ENCODE measurements around the gene NKG7.

NKG7 gene

DNA sequence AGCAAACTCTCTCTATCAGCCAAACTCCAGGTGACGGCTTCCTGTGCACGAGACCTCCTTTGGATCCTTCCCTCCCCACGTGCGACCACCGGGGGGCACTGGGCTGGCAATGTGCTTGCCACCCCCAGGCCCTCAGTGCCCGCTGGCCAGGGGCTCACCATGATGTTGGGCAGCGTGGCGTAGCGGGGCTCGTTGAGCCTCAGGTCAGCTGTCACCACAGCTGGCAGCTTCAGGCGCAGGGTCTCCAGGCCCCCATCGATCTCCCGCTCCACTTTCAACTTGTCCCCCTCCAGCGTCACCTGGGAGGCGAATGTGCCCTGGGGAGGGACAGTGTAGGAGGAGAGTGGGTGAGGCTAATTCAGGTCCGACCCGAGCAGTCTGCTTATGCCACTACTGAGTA is 25.7 kb downstream of the NKG7 start:
- no peak for DNase-seq (ENCODE audit: low read depth, low spot score)
- Histone ChIP-seq H3K36me3 (ENCODE audit: insufficient read depth, low read length) (peaks cover 4% of the 10 kb centered on the region; the same call in 1 of the 2 replicates), H3K4me3 (no peak overlapping the region), H3K9ac (ENCODE audit: insufficient read length) (no peak overlapping the region), H3K27ac (no peak overlapping the region), H3K9me3 (ENCODE audit: low read depth, low read length) (no peaks in the 10 kb centered on the region)
- TF ChIP-seq FOXP2 (optimal IDR thresholded peaks at IDR 0.05; ENCODE audit: control extremely low read depth, extremely low read length, insufficient read depth): no peak
- TF ChIP-seq POLR2AphosphoS5 (IDR thresholded peaks at IDR 0.05; ENCODE audit: borderline replicate concordance, low read depth, low read length): no peak
- TF ChIP-seq EZH2 (IDR thresholded peaks at IDR 0.05): no peak

DNA sequence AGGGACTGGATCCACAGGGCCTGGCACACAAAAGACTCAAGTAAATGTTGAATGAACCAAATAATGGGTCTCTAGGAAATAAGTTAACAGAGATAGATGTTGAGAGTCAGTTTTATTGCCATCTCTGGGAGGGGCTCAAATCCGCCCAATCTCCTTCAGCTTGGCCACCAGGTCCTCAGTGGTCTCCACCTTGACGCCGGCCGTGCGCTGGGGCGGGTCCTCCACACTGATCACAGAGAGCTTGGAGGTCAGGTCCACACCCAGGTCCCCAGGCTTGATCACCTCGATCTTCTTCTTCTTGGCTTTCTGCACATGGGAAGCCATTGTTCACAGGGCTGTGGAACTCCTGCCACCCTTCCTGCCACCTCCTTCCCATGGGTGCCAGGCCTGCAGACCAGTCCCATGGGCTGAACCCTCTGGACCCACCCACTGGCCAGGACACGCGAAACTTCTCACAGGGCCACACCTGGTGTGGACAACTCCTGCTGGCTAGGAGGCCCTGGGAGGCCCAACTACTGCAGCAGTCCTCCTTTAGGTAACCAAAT is 27.3 kb downstream of the NKG7 start:
- H3K27ac ChIP-seq: no peak overlapping the region
- no peaks in the 10 kb centered on the region for H3K9me3 ChIP-seq (ENCODE audit: low read depth, low read length)
- no peak overlapping the region for H3K4me3 ChIP-seq
- no peak for TF ChIP-seq POLR2AphosphoS5 (IDR thresholded peaks at IDR 0.05; ENCODE audit: borderline replicate concordance, low read depth, low read length)
- no peak for TF ChIP-seq FOXP2 (optimal IDR thresholded peaks at IDR 0.05; ENCODE audit: control extremely low read depth, extremely low read length, insufficient read depth)
- no peak for TF ChIP-seq EZH2 (IDR thresholded peaks at IDR 0.05)
- DNase-seq (ENCODE audit: low read depth, low spot score): no peak
- no peaks in the 10 kb centered on the region; the same call in 1 of the 2 replicates for H3K36me3 ChIP-seq (ENCODE audit: insufficient read depth, low read length)
- no peak overlapping the region for H3K9ac ChIP-seq (ENCODE audit: insufficient read length)

DNA sequence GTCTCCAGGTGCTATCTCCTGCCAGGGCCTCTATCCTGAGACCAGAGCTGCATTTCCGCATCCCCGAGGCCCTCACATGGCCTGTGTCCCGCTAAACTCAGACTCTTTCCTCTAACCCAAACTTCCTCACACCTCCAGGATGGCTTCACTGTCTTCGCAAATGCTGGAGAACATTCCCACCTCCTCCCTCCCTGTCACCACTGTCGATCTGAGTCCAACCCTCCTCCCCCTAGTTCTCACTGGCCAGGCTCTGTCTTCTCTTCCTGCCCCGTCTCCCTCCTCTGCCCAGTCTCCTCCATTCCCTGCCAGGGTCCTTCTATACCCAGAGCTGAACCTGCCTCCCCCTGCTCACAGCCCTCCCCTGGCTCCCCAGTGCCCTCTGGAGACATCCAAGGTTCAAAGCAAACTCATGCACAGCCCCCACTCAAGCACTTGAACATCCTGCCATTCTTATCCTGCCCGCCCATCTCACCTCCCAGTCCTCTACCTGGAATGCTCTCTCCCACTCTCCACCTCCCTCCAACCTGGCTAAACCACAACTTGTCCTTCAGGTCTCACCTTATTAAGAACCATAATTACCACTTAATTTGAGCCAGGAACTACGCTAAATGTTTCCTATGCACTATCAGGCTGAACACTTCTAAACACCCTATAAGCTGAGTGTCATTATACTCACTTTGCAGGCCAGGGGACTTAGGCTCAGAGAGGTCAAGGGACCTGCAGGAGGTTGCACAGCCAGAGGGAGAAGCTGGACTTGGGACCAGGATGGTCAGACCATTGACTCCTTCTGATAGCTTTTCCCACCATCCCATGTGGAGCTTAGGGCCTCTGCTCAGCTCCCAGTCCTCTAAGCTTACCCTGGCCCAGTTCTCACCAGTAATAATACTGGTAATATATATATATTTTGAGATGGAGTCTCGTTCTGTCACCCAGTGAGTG is 29.6 kb downstream of the NKG7 start:
- DNase-seq (ENCODE audit: low read depth, low spot score): no peak
- H3K9ac ChIP-seq (ENCODE audit: insufficient read length): no peak overlapping the region
- H3K27ac ChIP-seq: no peak overlapping the region
- TF ChIP-seq FOXP2 (optimal IDR thresholded peaks at IDR 0.05; ENCODE audit: control extremely low read depth, extremely low read length, insufficient read depth): no peak
- H3K9me3 ChIP-seq (ENCODE audit: low read depth, low read length): no peaks in the 10 kb centered on the region
- no peaks in the 10 kb centered on the region for H3K36me3 ChIP-seq (ENCODE audit: insufficient read depth, low read length)
- no peak overlapping the region for H3K4me3 ChIP-seq

DNA sequence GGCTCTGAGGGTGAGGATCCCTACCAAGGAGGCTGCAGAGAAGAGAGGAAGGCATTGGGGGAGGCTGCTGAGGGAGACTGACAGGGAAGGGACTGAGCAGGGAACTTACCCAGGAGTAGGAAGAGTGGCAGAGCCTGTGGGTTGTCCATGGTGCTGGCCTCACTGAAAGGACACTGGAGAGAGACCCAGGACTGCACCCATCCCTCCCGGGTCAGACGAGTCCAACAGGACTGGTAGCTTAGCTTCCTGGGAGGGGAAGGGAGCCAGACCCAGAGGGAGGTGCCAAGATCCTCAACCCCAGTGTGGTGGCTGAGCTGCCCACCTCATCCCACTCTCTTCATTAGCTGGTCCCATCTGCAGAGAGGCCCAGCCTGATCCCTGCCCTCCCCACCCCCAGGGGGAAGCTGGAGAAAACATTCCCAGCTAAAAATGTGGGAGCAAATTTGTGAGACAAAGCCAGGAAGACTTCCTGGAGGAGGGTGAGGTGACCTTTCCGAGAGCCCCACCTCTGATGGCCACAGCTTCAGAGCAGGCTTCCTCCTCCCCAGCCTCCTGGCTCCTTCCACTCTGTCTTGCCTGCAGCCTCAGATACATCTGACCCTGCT is 30.4 kb downstream of the NKG7 start, which contains the start of gene VSIG10L:
TSS of gene VSIG10L (minus strand) at position 164 of the 605 bp plus-strand sequence. CDS start at position 149, 15 bp downstream.
- no peak for DNase-seq (ENCODE audit: low read depth, low spot score)
- no peak within 1 kb of the TSS for H3K27ac ChIP-seq
- H3K9me3 ChIP-seq (ENCODE audit: low read depth, low read length): no peaks in the 10 kb centered on the region
- H3K9ac ChIP-seq (ENCODE audit: insufficient read length): no peak within 1 kb of the TSS
- TF ChIP-seq EZH2 (IDR thresholded peaks at IDR 0.05): no peak
- TF ChIP-seq POLR2AphosphoS5 (IDR thresholded peaks at IDR 0.05; ENCODE audit: borderline replicate concordance, low read depth, low read length): no peak
- no peak for TF ChIP-seq FOXP2 (optimal IDR thresholded peaks at IDR 0.05; ENCODE audit: control extremely low read depth, extremely low read length, insufficient read depth)
- H3K4me3 ChIP-seq: no peak within 1 kb of the TSS
- no peaks in the 10 kb centered on the region for H3K36me3 ChIP-seq (ENCODE audit: insufficient read depth, low read length)

DNA sequence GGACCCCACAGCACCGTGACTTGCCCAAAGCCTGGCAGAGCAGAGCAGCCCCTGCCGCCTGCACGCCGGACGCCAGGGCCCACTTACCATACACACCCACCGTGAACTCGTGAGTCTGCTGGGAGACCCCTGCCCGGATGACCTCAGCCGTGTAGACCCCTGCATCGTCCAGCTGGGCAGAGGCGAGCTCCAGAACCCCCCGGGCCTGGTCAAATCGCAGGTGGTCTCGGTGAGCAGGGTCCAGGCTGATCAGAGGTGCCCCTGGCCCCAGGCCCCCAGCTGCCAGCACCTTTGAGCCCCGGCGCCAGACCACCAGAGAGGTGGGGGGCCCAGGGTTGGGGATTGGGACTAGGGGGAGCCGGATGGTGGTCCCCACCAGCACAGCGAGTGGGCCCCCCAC is 31.4 kb downstream of the NKG7 start:
- Histone ChIP-seq H3K4me3 (no peak overlapping the region), H3K27ac (no peak overlapping the region), H3K9ac (ENCODE audit: insufficient read length) (no peak overlapping the region), H3K9me3 (ENCODE audit: low read depth, low read length) (no peaks in the 10 kb centered on the region), H3K36me3 (ENCODE audit: insufficient read depth, low read length) (no peaks in the 10 kb centered on the region)
- TF ChIP-seq POLR2AphosphoS5 (IDR thresholded peaks at IDR 0.05; ENCODE audit: borderline replicate concordance, low read depth, low read length): no peak
- TF ChIP-seq FOXP2 (optimal IDR thresholded peaks at IDR 0.05; ENCODE audit: control extremely low read depth, extremely low read length, insufficient read depth): no peak
- no peak for TF ChIP-seq EZH2 (IDR thresholded peaks at IDR 0.05)
- no peak for DNase-seq (ENCODE audit: low read depth, low spot score)

DNA sequence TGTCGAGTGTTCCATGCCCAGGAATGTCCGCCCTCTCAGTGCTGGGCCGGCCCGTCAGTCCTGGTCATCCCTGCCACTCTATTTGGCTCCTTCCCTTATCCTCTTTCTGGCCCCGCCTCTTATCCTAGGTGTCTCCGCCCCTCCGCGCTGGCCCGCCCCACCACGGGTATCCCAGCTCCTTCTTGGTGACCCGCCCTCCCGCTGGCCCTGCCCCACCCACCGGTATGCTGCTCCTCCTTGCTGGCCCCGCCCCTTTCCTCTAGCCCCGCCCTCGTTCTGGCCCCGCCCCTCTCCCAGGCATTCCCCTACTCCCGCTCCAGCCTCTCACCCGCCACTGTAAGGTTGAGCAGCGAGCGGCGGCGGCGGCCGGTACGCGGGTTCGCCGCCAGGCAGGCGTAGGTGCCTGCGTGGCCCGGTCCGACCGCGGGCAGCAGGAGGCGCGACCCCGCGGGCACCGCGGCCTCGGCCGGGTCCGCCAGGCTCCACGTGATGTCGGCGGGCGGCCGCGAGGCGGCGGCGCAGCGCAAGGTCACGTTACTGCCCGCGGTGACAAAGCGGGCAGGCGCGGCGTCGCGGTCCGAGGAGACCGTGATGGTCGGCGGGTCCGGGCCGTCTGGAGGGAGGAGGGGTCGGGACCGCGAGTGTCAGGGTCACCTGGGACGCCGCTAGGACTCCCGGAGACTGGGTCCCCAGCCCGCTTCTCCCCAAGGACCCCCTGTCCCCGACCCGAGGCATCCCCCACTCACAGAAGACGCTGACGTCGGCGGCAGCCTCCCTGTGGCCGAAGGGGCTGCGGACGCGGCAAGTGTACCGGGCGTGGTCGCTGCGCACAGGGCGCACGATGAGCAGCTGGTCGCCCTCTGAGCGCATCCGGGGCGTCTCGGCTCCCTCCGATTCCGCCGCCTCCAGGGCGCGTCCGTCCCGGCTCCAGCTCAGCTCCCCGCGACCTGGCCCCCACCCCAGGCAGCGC is 32.5 kb downstream of the NKG7 start:
- Histone ChIP-seq H3K4me3 (peak overlapping the region; percentile 84), H3K27ac (no peak overlapping the region), H3K36me3 (ENCODE audit: insufficient read depth, low read length) (no peaks in the 10 kb centered on the region), H3K9me3 (ENCODE audit: low read depth, low read length) (no peaks in the 10 kb centered on the region), H3K9ac (ENCODE audit: insufficient read length) (no peak overlapping the region)
- TF ChIP-seq FOXP2 (optimal IDR thresholded peaks at IDR 0.05; ENCODE audit: control extremely low read depth, extremely low read length, insufficient read depth): no peak
- no peak for TF ChIP-seq EZH2 (IDR thresholded peaks at IDR 0.05)
- TF ChIP-seq POLR2AphosphoS5 (IDR thresholded peaks at IDR 0.05; ENCODE audit: borderline replicate concordance, low read depth, low read length): peak; percentile 27; the same call in 1 of the 2 replicates
- DNase-seq (ENCODE audit: low read depth, low spot score): peak; percentile 60

DNA sequence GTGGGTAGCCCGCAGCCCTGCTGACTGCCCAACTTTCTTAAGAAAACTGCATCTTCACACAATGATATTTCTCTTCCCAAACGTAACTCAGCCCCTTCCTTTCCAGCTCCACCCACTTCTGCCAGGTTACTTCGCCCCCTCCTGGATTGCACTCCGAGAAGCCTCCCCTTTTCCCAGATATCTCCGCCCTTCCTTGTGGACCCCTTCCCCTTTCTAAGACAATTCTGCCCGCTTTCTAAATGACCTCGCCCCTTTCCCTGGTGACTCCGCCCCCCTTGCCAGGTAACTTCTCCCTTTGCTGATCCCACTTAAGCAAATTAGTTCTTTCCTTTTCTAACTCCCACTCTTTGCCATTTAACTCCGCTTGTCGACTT is 33.2 kb downstream of the NKG7 start:
- no peak overlapping the region for H3K9ac ChIP-seq (ENCODE audit: insufficient read length)

More for the DNA sequence above, 33.2 kb downstream of the NKG7 start:
- Histone ChIP-seq H3K9me3 (ENCODE audit: low read depth, low read length) (no peaks in the 10 kb centered on the region), H3K4me3 (peak overlapping the region; percentile 84), H3K27ac (no peak overlapping the region), H3K36me3 (ENCODE audit: insufficient read depth, low read length) (no peaks in the 10 kb centered on the region)
- DNase-seq (ENCODE audit: low read depth, low spot score): no peak
- TF ChIP-seq FOXP2 (optimal IDR thresholded peaks at IDR 0.05; ENCODE audit: control extremely low read depth, extremely low read length, insufficient read depth): no peak
- TF ChIP-seq EZH2 (IDR thresholded peaks at IDR 0.05): no peak
- no peak for TF ChIP-seq POLR2AphosphoS5 (IDR thresholded peaks at IDR 0.05; ENCODE audit: borderline replicate concordance, low read depth, low read length)

Data from SK-N-MC (cell line).